HG03139 (cell line): Measurements from ENCODE around the gene SSBP1.
"Not testable (repeated sequence)": the region's sequence is repeated elsewhere in the genome, so short reads cannot be mapped to it uniquely, and the experiment has no call there.

Source experiments
- ATAC-seq: cut with Tn5 transposase; IDR thresholded peaks from one replicate; pipeline ENCODE4 v1.9.1; 2021; ENCODE audit not compliant: unreplicated experiment

The SSBP1 gene

DNA sequence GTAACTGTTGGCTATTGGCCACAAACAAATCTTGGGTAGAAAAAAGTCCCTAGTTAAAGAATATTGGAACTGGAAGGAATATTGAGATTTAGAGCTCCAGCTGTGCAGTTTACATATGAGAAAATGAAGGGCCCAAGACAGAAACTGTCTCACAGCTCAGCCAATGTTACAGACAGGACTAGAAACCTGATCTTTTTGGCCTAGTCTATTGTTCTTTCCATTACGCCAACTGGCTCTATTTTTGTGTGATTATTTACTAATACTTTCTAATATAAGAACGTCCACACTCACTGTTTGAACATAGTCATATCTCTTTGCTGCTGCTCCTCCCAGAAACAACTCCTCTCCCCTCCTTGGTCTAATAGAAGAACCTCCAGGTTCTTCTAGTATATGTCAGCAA, 28.8 kb upstream of the SSBP1 start:
- ATAC-seq: no peak

DNA sequence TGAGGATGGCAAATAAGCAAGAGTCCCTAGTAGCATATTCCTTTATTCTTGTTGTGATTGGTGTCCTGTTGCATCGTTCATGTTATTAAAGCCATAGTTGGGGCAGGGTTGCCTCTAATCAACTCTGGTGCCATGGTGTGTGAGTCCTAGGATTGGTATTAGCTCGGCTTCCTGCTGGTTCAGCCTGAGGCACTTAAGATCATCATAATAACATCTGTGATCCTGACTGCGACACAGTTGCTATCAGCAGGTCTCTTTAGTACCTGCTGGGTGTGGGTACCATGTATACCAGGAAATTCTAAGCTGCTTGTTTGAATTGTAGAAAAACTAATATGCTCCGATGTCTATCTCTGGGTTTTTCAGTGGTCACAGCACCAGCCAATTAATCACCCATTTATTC, 28.4 kb upstream of the SSBP1 start:
- ATAC-seq: no peak

DNA sequence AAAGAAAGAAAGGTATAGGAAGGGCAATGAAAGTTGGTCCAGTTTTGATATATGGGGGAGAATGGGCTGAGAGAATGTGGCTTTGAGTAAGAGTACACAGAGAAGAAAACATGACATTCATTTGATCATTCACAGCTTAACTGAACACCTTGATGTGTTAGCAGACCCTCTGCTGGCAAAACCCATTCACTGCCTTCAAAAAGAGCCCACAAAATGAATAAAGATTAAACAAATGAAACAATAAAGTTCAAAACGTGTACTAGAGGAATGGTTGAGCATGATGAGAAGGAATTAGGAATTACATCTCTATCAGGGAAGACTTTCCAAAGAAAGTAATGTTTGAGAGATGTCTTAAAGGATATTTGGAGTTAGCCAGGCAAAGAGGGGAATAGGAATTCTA, 27.9 kb upstream of the SSBP1 start:
- no peak for ATAC-seq

DNA sequence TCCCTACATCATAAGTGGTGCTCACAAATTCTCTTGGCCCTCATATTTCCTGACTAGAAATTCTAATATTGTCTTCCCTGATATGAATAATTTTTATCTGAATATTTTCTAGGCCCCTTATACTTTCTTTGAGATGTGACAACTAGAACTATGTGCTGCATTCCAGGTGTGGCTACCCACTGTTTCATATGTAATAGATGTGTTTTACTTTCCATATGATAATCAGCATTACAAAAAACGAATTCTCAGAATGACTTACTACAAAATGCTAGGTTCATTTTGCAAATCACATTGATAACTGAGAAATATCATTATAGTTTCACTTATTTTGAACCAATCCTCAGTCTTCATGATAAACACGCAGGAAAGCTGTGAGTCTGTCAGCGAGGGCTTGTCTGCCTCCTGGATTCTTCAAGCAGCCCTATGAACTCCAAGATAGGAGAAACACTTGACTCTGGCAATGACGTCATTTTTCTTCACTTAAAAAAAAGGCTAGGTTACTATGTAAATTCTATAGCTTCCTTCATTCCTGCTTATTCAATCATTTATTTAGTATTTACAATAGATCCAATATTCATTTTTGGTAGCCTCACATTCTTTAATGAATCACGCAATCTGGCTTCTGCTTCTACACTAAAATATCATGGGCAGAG, 25.4 kb upstream of the SSBP1 start:
- ATAC-seq: no peak

DNA sequence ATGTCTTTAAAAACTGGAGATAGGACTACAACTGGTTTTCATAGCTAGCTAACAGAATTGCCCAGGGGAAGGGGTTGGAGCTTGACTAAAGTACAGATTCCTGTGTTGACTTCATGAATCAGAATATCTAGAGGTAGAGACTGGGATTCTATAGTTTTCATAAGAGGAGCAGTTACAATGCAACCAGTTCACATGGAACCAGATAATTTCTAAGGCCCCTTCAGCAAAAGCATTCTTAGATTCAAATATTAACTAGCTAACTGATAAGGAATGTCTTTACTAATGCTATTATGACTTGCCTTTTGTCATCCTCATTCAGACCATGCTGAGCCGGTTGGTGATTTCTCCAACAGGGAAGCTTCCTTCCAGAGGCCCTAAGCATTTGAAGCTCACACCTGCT, 24.3 kb upstream of the SSBP1 start:
- ATAC-seq: no peak

DNA sequence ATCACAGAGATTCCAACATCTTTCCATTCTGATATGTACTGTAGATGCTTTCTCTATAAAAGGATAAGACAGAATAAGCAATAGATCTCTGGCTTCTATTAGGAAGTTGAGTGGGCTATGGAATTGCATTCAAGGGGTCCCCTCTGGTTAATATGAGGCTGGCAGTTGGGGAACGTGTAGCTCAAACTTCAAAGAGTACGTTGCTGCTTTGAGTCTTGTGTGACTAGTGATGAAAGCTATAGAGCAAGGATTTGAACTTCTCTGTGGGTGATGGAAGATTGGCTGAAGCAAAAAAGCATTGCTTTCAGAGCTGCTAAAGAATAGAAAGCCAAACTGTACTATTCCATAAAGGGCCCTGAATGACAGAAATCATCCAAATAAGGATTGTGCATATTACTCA, 23.6 kb upstream of the SSBP1 start:
- no peak for ATAC-seq

DNA sequence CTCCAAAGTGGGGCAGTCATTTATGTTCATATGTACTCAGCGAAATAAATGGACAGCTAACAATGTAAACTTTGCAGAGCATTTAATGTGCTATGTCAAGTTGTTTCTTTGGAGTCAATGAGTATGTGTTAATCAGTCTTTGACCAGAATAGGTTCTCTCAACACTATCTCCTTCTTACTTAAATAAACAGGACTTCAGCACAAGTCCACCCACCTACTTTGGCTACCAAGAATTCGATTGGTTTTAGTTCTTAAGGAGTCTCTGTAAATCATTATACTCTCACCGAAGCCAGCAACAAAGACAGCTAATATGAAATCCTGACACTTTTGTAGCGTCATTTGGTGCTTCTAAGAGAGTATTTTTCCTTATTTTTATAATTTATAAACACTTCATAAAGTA, 23.1 kb upstream of the SSBP1 start:
- no peak for ATAC-seq

DNA sequence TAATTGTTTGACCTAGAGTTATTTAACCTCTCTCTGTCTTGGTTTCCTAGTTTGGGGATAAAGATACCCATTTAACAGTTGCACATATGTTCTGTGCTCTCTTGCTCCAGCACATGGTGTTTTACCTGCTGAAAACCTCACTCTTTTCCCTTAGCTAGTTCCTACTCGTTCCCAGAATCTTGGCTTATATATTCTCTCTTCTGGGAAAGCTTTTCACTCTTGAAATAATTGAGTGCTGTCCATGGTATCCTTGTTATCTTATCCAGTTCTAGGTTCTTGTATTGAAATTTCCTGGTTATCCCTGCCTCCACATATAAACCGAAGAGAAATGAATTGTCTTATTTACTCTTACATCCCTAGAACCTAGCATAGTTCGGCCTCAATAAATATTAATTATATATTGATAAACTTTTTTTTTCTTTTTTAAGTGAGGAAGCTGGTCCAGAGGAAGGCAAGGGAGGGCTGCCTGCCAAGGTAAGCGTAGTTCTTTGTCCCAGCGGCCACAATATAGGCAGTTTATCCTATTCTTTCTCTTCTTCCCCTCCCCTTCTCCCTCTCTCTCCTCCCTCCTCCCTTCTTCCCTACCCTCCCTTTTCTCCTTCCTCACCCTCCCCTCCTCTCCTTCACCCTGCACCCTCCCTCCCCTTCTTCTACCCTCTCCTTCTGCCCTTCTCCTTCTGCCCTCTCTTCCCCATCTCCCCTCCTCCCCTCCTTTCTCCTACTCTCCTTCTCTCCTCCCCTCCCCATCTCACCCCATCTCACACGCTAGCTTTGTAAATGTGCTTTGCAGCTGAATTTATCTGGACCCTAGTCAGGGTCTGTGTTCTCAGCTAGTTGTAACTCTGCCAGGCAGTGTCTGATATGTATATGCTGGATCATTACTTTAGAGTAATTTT, 22.1 kb upstream of the SSBP1 start:
- ATAC-seq: no peak

DNA sequence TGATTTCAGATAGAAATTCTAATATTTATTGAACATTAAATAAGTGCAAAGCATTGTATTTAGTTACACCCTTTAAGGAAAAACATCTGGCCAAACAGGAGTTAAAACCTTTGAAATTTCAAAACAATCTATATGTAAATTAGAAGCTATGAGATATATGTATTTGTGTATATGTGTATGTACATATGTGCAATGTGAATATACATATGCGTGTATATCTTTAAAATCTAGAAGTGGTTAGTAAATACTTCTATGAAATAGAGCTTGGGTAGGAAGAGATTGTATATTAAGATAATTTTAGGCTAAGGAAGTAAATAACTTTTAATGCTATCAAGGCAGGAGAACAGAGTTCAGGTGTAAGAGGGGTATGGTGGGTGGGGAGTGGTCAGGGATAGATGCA, 20.7 kb upstream of the SSBP1 start:
- no peak for ATAC-seq

DNA sequence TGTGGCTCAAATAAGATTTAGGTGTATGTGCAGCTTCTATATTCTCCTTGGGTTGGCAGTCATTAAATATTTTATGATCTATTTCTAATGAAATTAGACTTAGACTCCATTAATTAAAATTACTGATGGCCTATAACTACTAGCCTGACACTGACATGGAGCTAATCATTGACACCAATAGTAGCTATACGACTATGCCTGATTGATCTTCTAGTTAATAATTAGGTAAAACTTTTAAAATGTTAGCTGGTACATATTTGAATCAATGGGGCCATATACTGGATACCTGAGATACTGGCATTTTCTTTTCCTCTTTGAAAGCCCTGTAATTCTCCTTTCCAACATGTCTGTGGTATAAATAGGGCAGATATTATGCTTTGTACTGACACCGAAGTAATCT, 15.6 kb upstream of the SSBP1 start:
- ATAC-seq: no peak

DNA sequence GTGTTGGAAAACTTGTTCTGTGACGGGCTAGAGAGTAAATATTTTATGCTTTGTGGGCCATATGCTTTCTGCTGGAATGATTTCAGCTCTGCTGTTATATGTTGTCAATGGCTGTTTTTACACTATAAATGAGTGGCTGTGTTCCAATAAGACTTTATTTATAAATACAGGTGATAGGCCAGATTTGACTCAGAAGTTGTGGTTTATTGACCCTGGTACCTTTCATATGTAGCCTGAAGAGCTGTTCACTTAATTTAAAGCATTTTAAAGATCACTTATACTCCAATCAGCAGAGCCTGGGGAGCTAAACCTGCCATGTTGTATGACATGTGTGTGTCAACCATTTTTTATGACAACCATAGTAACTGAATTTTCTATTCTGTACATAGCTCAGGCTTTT, 9.1 kb upstream of the SSBP1 start:
- no peak for ATAC-seq

DNA sequence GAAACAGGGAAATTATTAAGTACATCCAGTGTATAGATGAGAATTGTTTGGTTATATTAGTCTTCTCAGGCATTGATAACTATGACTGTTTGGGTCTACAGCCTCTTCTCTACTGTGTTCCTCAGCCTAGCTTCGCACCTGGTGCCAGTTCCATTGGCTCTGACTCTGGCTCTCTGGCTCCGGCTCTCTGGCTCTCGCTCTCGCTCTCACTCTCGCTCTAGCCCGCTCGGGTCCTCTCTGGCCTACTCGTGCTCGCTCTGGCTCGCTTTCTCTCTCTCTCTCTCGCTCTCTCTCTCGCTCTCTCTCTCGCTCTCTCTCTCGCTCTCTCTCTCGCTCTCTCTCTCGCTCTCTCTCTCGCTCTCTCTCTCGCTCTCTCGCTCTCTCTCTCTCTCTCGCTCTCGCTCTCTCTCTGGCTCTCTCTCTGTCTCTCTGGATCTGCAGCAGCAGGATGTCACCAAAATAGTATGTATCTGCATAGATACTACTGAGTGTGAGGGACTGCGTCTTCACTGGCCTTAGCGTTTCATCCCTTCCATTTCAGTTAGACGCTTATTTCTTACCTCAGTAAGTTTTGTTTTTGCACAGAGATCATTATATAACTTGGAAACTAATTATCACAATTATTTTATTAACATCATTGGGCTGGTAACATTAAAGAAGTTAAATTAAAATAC, 6.5 kb upstream of the SSBP1 start:
- no peak for ATAC-seq

DNA sequence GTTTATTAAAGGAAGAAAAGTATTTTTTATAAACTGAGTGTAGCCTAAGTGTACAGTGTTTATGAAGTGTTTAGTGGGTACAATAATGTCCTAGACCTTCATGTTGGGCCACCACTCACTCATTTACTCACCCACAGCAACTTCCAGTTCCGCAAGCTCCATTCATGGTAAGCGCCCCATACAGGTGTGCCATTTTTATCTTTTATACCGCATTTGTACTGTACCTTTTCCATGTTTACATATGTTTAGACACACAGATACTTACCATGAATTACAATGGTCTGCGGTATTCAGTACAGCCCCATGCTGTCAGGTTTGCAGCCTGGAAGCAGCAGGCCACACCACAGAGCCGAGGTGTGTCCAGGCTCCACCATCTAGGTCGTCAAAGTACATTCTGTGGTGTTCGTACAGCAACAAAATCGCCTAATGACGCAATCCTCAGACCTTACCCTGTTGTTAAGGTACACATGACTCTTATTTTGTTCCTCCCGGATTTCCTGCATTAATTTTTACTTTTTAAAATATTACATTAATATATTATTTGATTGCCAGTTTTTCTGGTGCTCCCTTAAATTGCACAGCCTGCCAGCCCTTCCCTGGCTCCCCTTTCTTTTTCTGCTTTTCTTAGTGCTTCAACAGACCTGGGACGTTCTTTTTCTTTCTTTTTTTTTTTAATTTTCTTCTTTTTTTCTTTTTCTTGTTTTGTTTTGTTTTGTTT, 881 bp upstream of the SSBP1 start:
- no peak for ATAC-seq

DNA sequence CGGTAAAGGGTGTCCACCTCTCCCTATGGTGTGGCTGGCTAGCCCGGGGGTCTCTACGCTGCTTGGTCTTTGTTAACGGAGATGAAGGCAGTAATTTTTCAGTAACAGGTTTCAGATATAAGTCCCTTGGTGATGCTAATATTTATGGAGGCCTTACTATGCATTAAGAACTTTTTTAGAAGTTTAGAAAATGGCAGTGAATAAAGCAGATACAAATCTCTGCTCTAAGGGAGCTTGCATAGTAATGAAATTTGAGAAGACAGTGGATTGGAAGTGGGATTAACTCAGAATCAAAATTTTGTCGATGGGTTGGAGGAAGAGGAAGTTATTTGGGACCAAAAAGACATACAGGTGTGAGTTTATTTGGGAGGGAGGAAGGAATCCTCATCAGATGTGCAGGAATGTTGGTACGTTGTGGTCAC, 445 bp downstream of the SSBP1 start:
- no peak for ATAC-seq

DNA sequence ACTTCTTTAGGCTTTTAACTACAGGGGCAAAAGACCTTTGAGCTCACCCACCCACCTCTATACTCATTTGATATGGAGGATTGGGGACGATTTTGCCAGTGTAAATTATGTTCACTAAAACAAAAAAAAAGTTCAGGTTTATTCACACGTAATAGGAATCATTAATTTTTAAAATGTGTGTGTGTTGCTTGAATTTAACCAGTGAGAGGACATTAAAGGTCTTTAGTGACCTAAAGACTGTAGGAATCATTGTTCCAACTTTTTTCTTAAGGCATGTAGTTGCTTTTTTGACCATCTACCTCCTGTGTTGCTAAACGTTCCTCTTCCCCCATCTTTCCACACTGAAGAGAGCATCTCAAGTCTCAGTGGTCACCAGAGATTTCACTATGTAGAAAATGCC, 1.1 kb downstream of the SSBP1 start:
- ATAC-seq: no peak

DNA sequence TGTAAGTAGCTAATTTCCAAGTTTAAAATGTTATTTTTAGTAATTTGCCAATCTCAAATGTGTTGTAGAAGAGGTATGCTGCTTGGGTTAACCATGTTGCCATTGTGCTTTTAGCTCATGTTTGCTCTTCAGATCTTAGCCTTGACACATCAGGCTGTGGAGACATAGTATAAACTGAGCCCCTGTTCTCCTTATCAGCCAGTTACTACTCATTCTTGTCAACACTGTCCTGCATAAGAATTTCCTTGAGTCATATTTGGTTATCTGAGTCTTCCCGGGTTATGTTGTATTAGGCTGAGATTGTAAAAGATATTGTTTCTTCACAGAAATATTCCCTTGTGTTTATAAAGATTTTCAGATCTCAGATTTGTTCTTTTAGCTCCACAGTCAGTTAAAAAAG, 4.1 kb downstream of the SSBP1 start:
- ATAC-seq: no peak

DNA sequence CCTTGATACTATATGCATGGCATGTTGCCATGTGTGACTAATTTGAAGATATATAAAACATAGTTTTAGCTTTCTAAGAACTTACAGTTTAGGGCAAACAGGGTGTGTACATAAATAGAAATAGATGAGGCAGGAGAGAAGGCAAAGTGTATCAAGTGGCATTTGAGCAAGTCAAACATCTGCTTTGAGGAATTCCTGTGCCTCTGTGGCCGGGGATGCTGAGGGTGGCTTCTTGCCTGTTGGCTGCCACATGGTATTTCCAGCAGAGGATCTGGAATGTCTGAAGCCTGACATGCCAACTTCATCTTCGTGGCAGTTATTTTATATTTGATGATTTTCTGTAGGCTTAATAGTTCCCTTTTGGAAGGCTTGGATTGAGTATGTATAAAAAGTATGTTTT, 6.0 kb downstream of the SSBP1 start:
- no peak for ATAC-seq

DNA sequence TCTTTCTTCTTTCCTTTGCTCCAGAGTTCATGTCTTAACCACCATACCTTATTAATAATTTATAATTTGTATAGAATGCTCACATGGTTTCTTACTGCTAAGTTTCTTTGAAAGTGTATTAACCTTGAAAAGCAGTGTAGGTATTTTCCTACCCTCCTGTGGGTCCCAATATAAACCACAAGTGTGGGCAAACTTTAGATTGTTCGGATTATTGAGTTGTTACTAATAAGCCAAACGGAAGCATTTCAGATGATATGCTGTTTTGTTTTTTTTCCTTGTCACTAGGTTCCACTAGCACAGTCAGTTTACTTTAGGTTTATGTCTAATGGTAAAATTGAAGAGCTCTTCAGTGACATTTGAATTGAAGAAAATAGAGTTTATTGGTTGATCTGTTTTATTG, 10.2 kb downstream of the SSBP1 start:
- no peak for ATAC-seq

DNA sequence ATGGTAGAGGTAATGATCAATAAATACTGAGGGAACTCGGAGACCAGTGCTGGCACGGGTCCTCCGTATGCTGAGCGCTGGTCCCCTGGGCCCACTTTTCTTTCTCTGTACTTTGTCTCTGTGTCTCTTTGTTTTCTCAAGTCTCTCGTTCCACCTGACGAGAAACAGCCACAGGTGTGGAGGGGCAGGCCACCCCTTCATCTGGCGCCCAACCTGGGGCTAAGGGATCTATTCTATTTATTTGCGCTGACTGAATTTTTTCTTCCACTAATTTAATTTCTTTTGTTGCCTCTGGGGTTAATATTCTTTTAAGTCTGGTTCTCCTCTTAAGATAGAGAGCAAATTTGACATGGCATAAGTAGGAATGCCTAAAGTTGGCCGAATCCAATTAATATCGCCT, 13.7 kb downstream of the SSBP1 start:
- ATAC-seq: not testable (repeated sequence)

DNA sequence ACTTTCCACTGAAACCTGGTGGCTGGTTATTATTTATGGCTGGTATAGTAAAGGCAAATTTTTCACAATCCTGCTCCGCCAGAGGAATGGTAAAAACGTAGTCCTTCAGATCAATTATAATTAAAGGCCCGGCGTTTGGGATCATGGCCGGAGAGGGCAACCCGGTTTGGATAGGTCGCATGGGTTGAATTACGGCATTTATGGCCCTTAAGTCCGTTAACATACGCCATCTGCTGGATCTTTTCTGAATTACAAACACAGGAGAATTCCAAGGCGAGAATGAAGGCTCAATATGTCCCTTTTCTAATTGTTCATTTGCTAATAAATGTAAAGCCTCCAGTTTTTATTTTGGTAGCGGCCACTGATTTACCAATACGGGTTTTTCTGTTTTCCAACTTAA, 14.5 kb downstream of the SSBP1 start:
- ATAC-seq: no peak

DNA sequence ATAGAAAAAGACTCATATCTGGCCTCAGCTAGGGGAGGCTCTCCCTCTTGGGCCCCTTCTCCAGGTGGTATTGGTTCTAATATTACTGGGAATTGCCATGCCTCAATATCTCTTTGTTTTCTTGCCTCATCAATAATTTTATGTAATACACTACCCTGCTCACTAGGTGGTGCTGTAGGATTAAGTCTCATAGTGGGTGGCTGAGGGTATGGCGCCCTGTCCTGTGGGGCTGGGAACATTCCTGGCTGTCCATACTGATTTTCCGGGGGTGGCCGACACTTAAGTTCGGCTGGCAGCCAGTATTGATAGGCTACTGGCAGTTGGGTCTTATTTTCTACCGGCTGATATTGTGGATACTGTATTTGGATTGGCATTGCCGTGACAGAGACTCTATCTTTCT, 16.8 kb downstream of the SSBP1 start:
- ATAC-seq: no peak
